SK-N-SH treated with all-trans-retinoic acid at 6 μM for 48 hours (cell line): ENCODE measurements around the gene STXBP1.

Source experiments
- ATAC-seq: fragments of 200-7000 bp; cut with Tn5 transposase; 3 replicates; pipeline ENCODE4 v1.9.1; 2020; ENCODE audit warnings: mild to moderate bottlenecking, moderate library complexity
- ARNTL ChIP-seq: fragments of 450-650 bp; formaldehyde crosslinking; IDR thresholded peaks from 2 replicates; pipeline ENCODE4 v1.5.0; 2020; ENCODE audit warnings: low read depth, mild to moderate bottlenecking, moderate library complexity, borderline replicate concordance
- BACH2 ChIP-seq: fragments of 250-450 bp; sonication (Bioruptor Pico); IDR thresholded peaks from 2 replicates; pipeline ENCODE4 v1.9.0; 2021; ENCODE audit warnings: mild to moderate bottlenecking, borderline replicate concordance
- CREB5 ChIP-seq: fragments of 250-450 bp; sonication (Bioruptor Pico); IDR thresholded peaks from 2 replicates; pipeline ENCODE4 v1.5.1; 2020; ENCODE audit warnings: low read depth, mild to moderate bottlenecking, moderate library complexity
- ESRRG ChIP-seq: fragments of 250-450 bp; sonication (Bioruptor Pico); IDR thresholded peaks from 2 replicates; pipeline ENCODE4 v1.6.1; 2021; ENCODE audit warnings: mild to moderate bottlenecking
- GLIS3 ChIP-seq: fragments of 250-450 bp; sonication (Bioruptor Pico); IDR thresholded peaks from 2 replicates; pipeline ENCODE4 v1.5.0; 2020; ENCODE audit warnings: mild to moderate bottlenecking, moderate library complexity
- ISL1 ChIP-seq: fragments of 250-450 bp; sonication (Bioruptor Pico); IDR thresholded peaks from 2 replicates; pipeline ENCODE4 v2.1.2; 2022; ENCODE audit warnings: mild to moderate bottlenecking, moderate library complexity
- POU6F1 ChIP-seq: fragments of 250-450 bp; sonication (Bioruptor Pico); IDR thresholded peaks from 2 replicates; pipeline ENCODE4 v1.8.0; 2021; ENCODE audit warnings: low read depth, mild to moderate bottlenecking, moderate library complexity, borderline replicate concordance
- PPARA ChIP-seq: fragments of 250-450 bp; sonication (Bioruptor Pico); IDR thresholded peaks from 2 replicates; pipeline ENCODE4 v1.5.0; 2020; ENCODE audit warnings: mild to moderate bottlenecking, borderline replicate concordance
- RARB ChIP-seq: fragments of 250-450 bp; sonication (Bioruptor Pico); IDR thresholded peaks from 2 replicates; pipeline ENCODE4 v1.8.0; 2021; ENCODE audit warnings: mild to moderate bottlenecking, moderate library complexity
- SNAI2 ChIP-seq: fragments of 250-450 bp; sonication (Bioruptor Pico); IDR thresholded peaks from 2 replicates; pipeline ENCODE4 v1.5.0; 2020; ENCODE audit warnings: mild to moderate bottlenecking, moderate library complexity
- TCF4 ChIP-seq: fragments of 250-450 bp; sonication (Bioruptor Pico); IDR thresholded peaks from 2 replicates; pipeline ENCODE4 v1.8.0; 2021; ENCODE audit warnings: mild to moderate bottlenecking, moderate library complexity, borderline replicate concordance
- TOX ChIP-seq: fragments of 250-450 bp; sonication (Bioruptor Pico); IDR thresholded peaks from 2 replicates; pipeline ENCODE4 v1.8.0; 2021; ENCODE audit warnings: mild to moderate bottlenecking, moderate library complexity, borderline replicate concordance
- ZC3H10 ChIP-seq: fragments of 250-450 bp; sonication (Bioruptor Pico); IDR thresholded peaks from 2 replicates; pipeline ENCODE4 v1.5.1; 2021; ENCODE audit warnings: mild to moderate bottlenecking, moderate library complexity
- ZFP3 ChIP-seq: fragments of 250-450 bp; sonication (Bioruptor Pico); IDR thresholded peaks from 2 replicates; pipeline ENCODE4 v1.5.0; 2020; ENCODE audit warnings: mild to moderate bottlenecking, moderate library complexity
- ZFP30 ChIP-seq: fragments of 450-650 bp; formaldehyde crosslinking; IDR thresholded peaks from 2 replicates; pipeline ENCODE4 v1.5.0; 2022; ENCODE audit warnings: mild to moderate bottlenecking, moderate library complexity
- ZNF565 ChIP-seq: fragments of 450-650 bp; formaldehyde crosslinking; conservative IDR thresholded peaks from 2 replicates; pipeline ENCODE4 v1.5.0; 2020; ENCODE audit warnings: low read depth, mild to moderate bottlenecking, moderate library complexity
- ZNF70 ChIP-seq: fragments of 450-650 bp; formaldehyde crosslinking; IDR thresholded peaks from 2 replicates; pipeline ENCODE4 v1.5.0; 2020; ENCODE audit warnings: mild to moderate bottlenecking, moderate library complexity
- ZNF8 ChIP-seq: fragments of 450-650 bp; formaldehyde crosslinking; IDR thresholded peaks from 2 replicates; pipeline ENCODE4 v1.5.0; 2020; ENCODE audit warnings: mild to moderate bottlenecking, moderate library complexity
- TF ChIP-seq, protein P1 (sequence below): fragments of 250-450 bp; sonication (Bioruptor Pico); IDR thresholded peaks from 2 replicates; pipeline ENCODE4 v1.5.1; 2021; ENCODE audit warnings: mild to moderate bottlenecking, moderate library complexity
- TF ChIP-seq, protein P2 (sequence below): fragments of 250-450 bp; sonication (Bioruptor Pico); IDR thresholded peaks from 2 replicates; pipeline ENCODE4 v1.5.0; 2020; ENCODE audit warnings: mild to moderate bottlenecking, moderate library complexity
- TF ChIP-seq, protein P3 (sequence below): fragments of 250-450 bp; sonication (Bioruptor Pico); IDR thresholded peaks from 2 replicates; pipeline ENCODE4 v1.8.0; 2020; ENCODE audit warnings: mild to moderate bottlenecking, moderate library complexity, borderline replicate concordance

The STXBP1 gene

DNA sequence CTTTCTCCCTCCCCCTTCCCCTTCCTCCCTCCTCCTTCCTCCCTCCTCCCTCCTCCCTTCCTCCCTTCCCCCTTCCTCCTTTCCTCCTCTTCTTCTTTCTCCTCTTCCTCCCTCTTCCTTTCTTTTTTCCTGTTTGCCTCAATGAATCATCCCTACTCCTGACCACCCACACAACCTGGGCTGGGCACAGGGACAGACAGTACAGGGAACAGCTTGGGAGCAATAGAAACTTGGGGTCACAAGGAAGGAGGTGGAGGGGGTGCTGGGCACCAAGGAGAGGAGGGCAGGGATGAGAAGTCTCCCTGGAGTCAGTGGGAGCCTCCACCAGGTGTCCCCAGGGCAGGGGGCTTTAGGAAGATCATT lies 108.8 kb downstream of the STXBP1 start:
- no peak for ATAC-seq
- TF ChIP-seq ESRRG (CRISPR knock-in tag) (no peak), ZFP30 (CRISPR knock-in tag) (no peak), ZFP3 (no peak), ISL1 (CRISPR knock-in tag) (no peak), RARB (CRISPR knock-in tag) (no peak), TCF4 (CRISPR knock-in tag) (no peak), PPARA (CRISPR knock-in tag) (no peak), BACH2 (CRISPR knock-in tag) (no peak), ZC3H10 (CRISPR knock-in tag) (no peak), CREB5 (no peak), POU6F1 (no peak), ZNF8 (CRISPR knock-in tag) (no peak), ZNF565 (CRISPR knock-in tag) (no peak)
- TF ChIP-seq, protein P1, sequence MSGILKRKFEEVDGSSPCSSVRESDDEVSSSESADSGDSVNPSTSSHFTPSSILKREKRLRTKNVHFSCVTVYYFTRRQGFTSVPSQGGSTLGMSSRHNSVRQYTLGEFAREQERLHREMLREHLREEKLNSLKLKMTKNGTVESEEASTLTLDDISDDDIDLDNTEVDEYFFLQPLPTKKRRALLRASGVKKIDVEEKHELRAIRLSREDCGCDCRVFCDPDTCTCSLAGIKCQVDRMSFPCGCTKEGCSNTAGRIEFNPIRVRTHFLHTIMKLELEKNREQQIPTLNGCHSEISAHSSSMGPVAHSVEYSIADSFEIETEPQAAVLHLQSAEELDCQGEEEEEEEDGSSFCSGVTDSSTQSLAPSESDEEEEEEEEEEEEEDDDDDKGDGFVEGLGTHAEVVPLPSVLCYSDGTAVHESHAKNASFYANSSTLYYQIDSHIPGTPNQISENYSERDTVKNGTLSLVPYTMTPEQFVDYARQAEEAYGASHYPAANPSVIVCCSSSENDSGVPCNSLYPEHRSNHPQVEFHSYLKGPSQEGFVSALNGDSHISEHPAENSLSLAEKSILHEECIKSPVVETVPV, result no peak
- TF ChIP-seq, protein P2, sequence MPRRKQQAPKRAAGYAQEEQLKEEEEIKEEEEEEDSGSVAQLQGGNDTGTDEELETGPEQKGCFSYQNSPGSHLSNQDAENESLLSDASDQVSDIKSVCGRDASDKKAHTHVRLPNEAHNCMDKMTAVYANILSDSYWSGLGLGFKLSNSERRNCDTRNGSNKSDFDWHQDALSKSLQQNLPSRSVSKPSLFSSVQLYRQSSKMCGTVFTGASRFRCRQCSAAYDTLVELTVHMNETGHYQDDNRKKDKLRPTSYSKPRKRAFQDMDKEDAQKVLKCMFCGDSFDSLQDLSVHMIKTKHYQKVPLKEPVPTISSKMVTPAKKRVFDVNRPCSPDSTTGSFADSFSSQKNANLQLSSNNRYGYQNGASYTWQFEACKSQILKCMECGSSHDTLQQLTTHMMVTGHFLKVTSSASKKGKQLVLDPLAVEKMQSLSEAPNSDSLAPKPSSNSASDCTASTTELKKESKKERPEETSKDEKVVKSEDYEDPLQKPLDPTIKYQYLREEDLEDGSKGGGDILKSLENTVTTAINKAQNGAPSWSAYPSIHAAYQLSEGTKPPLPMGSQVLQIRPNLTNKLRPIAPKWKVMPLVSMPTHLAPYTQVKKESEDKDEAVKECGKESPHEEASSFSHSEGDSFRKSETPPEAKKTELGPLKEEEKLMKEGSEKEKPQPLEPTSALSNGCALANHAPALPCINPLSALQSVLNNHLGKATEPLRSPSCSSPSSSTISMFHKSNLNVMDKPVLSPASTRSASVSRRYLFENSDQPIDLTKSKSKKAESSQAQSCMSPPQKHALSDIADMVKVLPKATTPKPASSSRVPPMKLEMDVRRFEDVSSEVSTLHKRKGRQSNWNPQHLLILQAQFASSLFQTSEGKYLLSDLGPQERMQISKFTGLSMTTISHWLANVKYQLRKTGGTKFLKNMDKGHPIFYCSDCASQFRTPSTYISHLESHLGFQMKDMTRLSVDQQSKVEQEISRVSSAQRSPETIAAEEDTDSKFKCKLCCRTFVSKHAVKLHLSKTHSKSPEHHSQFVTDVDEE (CRISPR knock-in tag), result no peak
- TF ChIP-seq, protein P3, sequence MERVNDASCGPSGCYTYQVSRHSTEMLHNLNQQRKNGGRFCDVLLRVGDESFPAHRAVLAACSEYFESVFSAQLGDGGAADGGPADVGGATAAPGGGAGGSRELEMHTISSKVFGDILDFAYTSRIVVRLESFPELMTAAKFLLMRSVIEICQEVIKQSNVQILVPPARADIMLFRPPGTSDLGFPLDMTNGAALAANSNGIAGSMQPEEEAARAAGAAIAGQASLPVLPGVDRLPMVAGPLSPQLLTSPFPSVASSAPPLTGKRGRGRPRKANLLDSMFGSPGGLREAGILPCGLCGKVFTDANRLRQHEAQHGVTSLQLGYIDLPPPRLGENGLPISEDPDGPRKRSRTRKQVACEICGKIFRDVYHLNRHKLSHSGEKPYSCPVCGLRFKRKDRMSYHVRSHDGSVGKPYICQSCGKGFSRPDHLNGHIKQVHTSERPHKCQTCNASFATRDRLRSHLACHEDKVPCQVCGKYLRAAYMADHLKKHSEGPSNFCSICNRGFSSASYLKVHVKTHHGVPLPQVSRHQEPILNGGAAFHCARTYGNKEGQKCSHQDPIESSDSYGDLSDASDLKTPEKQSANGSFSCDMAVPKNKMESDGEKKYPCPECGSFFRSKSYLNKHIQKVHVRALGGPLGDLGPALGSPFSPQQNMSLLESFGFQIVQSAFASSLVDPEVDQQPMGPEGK (CRISPR knock-in tag), result no peak

GRCh38 chr9:127721391-127721821 lies 109.3 kb downstream of the STXBP1 start:
- no peak for ATAC-seq
- TF ChIP-seq TOX (CRISPR knock-in tag) (no peak), ZFP3 (no peak), ESRRG (CRISPR knock-in tag) (no peak), GLIS3 (CRISPR knock-in tag) (no peak), POU6F1 (no peak), BACH2 (CRISPR knock-in tag) (no peak), ZNF70 (no peak), ARNTL (CRISPR knock-in tag) (no peak), ZNF8 (CRISPR knock-in tag) (no peak), CREB5 (no peak), ZFP30 (CRISPR knock-in tag) (no peak), PPARA (CRISPR knock-in tag) (no peak), ISL1 (CRISPR knock-in tag) (no peak), TCF4 (CRISPR knock-in tag) (no peak), SNAI2 (CRISPR knock-in tag) (no peak)
- TF ChIP-seq, protein P1, result no peak
